Activated CD8-positive, alpha-beta memory T cell treated with anti-CD3 and anti-CD28 coated beads, Interleukin-2, amount 50 U/mL, for 24 hours (primary cell): ENCODE data around the gene RRP1B.

Experiments used
- DNase-seq: peaks from one replicate; pipeline ENCODE4 v3.0.0-alpha.2; 2020; ENCODE audit errors: extremely low read depth

Gene RRP1B

DNA sequence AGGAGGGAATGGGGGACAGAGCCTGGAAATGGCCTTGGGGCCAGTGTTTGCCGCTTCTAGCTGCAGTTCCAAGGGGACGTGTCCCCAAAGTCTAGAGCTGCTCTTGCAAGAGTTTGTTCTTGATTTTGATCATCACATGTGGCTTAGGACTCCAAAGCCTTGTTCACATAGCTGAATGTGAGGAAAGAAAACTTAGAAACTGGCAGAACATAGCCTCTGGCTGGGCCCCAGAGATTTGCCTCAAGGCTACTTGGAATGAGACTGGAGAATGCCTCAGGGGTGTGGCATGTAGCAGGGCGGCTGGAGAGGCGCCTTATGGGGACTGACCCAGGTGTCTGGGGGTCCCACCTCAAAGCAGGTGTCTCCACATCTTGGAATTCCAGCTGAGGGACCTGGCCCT lies 61.8 kb downstream of the RRP1B start:
- DNase-seq = no peak

DNA sequence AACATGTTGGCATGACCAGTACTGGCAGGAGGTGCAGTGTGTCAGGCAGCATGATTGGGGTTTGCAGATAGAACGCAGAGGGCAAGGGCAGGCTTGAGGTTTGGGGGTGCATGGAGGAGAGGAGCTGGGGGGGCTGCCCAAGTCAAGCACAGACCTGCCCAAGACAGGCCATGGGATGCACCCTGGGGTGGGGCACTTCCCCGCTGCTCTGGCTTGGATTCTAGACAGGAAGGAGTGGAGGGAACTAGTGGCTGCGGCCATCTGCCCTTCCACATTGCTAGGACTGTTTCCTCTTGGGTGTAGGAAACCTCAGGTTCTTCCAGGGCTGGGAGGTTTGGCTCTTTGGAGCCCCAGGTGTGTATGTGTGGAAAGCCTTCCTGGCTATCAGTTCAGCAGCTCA lies 62.6 kb downstream of the RRP1B start:
- no peak for DNase-seq

DNA sequence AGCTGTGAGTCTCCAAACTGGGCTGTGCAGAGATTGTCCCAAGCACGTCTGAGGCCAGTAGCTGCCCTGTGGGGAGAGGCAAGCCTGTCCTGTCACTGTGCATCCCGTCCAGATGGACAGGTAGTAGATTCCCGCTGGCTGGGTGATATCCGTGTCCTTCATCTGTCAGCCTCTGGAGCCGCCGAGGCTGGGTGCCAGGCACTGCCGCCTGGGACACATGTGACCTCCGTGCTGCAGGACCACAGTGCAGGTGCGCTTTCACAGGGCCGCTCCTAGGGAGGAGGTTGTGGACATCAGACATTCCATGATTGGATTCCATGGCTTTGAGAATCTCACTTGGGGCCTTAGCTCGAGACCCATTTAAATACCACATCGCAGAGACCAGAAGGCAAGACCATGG lies 64.3 kb downstream of the RRP1B start:
- DNase-seq = no peak

DNA sequence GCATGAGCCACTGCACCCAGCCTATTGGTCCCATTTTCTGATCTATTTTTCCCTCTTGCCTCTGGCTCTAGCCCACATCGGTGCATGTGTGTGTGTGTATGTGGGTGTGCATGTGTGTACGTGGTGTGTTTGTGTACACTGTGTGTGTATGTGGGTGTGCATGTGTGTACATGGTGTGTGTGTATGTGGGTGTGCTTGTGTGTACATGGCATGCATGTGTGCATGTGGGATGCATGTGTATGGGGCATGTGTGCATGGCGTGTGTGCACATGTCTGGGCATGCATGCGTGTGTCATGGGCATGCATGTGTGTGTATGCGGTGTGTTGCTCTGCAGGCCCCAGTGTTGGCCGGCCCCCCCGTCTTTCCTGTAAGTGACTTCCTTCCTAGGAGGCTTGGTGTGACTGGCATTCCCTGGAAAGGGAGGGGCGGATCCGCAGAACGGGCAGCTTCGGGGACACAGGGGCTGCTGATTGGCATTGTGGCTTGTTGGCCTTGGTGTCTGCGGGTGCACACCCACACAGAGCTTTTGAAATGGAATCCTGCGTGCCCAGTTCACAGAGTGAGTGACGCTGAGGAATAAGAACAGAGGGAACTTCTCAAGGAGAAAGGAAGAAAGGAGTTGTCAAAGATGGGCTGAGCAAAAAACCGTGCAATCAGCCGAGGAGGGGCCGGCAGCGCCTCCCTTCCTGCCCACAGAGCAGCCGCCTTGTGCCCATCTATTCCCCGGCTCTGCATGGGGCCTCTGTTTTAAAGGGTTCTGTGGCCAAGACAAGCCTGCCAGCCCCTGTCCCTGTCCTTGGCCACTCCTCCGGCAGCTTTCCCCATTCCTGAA lies 67.5 kb downstream of the RRP1B start:
- no peak for DNase-seq

DNA sequence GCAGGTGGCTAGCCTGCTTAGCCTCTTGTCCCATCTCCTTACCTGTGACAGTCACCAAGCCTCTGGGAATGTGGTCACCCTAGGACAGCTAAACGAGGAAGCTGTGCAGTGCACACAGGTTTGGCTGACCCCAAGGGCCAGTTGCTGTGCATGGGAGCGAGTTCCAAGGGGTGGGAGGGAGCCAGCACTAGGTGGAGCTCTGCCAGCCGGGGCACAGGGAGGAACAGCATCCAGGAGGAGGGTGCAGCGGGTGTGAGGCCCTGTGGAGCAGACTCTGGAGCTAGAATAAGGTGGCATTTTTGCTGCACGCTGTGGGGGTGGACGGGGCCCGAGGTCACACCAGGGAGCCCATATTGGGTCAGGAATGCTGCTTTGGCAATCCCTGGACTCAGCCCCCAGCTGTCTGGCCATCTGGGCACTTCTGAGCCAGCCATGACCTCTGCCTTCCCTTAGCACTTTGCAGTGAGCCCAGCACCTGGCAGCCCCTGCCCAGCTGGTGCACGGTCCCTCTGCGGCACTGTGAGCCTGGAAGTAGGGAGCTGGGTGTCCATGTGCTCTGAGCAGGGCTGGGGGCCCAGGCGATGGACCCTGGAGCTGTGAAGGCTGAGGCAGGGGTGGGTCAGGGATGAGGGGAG lies 68.3 kb downstream of the RRP1B start:
- DNase-seq = no peak

DNA sequence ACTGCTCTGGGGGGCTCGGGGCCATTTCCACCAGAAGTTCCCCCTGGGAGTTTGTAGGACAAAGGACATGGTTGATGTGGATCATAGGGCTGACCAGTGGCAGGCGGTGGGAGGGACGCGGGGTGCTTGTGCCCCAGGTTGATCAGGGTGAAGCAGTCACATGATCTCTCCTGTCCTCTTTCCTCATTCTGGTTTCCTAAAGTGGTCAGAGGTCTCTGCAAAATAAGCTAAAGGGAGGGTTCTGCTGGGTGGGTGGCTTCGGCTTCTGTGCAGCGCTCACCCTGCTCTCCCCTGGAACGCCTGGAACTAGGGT lies 68.8 kb downstream of the RRP1B start:
- DNase-seq = no peak

DNA sequence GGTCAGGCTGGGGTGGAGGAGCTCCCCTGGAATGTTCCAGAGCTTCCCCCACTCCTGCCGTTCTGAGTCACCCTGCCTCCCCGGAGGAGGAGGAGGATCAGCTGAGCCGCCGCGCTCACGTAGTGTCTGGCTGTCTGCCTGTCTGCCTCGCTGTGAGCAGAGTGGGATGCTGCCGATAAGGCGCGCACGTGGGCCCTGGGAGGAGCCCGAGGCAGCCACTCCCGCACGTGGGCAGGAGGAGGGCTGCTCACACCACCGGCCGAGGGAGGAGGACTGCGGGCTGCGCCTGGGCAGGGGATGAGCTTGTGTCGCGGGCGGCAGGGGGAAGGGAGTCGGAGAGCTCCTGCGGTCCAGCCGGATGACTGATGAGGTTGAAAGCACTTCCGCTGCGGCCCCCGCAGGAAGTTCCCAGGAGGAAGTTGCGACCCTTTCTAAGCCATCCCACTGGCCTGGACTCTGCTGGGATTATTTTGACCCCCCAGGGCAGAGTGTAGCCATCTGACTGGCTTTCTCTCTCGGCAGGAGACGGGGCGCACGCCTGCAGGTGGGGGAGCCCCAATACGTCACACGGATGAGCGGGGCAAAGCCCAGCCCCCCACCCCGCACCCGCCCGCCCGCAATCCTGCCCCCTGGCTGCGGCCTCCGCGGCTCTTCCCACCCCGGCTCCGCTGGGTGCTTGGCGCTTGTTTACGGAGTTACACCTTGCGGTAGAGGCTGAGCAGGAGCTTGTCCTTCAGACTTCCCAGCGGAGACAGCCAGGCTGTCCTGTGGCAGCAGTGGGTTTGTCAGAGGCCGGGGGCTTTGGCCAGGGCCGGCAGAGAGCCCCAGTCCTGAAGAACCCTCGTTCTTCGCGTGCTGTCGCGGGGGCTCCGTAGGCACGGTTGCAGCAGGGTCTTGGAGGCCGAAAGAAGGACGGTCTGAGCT lies 69.4 kb downstream of the RRP1B start:
- peak; percentile 68 for DNase-seq

DNA sequence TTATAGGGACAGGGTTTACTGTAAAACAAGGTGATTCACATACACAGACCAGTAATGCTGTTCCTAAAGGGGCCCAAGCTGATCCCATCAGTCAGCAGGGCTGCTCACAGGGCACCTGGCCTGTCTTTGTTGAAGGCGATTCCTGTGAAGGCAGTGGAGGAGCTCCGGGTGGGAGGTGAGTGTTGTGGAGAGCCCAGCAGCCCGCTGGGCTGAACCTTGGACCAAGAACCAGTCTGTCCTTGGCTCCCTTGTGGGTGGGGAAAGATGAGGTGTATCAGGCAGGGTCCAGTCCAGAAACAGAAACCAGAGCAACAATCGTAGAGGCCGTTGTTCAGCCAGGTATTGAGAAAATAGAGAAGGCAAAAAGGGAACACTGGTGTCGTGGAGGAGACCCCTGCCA lies 72.1 kb downstream of the RRP1B start:
- DNase-seq = no peak

DNA sequence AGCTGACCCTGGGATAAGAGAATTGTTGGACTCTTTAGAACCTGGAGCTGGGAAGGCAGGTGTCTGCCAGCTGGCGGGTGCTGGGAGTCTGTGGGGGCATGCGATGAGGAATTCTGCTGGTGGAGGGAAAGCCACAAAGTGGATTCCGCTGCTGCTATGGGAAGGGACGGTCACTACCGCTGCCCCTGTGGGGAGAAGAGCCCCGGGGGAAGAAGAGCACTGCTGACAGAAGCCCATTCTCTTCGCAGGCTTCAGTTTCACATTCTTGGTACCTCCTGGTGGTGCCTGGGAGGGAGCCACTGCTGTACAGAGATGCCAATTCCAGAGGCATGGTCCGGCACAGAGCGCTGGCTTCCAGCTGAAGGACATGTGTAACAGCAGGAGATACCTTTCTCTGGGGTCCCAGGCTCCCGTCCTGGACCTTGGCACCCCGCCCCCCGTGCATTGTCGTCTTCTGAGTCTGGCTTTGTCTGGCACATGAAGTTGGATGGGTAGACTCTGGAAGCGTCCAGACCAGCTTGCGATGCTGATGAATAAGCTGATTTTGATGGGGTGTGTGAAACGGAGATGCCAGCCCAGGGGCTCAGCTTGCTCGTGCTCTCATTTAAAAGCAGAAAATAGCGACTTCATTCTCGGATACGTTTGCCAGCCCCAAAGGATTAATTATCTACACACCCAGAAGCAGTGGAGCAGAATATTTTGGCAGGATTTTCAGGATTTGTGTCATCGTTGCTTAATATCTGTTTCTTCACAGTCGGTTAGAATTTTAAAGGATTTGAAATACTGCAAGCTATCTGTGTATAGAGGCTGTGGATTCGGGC lies 72.7 kb downstream of the RRP1B start:
- no peak for DNase-seq

DNA sequence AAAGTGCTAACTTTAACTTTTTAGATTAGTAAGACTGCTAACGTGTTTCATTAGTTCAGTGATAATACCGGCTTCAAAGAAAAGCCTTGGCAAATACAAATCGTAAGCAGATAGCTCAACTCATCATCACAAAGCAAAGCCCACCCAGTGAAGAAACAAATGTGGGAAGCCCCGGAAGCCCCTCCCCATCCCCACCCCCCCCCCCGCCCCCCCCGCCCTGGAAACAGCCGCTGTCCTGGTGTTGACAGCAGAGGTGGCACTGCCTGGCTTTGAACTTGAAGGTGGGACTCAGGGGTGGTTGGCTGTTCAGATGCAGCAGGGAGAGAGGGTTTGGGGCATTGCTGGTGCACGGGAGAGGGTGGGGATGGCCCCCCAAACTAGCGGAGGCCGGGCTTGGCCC lies 73.7 kb downstream of the RRP1B start:
- DNase-seq = no peak

DNA sequence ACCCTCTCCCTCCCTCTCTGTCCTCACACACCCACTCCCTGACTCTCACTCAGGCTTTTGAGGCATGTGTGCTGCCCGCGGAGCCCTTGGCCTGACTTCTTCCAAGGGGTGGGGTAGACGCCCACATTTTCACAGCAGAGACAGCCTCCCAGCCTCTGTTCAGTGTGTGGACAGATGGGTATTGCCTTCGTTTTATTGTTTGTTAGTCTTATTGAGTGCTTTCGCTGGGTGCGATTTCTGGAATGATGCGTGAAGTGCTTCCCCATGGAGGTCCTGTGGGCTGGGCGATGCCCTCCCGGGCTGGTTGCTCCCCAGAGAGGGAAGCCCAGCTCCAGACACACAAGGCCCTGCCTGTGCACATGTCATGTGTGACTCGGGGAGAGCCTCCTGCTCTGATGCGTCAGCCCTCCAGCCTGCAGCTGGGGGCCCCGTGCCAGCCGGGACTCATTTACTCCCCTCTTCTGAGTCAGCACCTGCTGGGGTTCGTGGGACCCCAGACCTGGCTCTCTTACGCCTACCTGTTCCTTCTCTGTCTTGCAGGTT lies 74.2 kb downstream of the RRP1B start:
- DNase-seq = no peak

DNA sequence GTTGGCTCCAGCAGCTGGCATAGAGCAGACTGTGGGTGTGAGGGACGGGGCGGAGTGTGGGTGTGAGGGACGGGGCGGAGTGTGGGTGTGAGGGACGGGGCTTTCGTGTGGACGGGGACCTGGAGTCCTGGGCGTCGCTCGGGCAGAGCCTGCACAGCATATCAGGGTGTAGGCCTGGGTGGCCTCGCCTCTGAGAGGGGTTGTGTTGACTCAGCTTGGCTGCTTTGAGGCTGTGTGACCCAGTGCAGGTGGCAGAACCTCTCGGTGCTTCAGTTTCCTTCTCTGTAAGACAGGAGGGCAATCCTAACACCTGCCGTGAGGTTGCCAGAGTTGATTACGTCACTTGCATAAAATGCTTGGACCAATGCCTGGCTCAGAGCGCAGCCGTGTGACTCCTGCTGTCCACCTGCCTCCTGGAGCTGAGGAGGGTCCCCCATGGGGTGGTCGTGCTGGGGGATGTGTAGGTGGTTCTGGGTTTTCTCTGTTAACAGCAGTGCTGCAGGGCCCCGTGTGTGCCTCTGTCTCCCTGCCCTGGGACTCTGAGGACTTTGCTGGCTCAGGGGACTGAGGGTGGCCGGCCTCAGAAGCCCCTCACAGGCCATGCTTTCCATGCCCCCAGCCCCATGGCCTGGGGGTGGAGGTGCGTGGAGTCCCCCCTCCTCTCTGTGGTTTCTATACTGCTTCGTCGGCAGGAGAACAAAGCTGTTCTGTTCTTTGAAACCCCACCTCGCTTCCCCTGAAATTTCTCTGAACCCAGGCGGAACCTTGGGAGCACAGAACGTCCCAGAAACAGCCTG lies 75.0 kb downstream of the RRP1B start:
- no peak for DNase-seq

DNA sequence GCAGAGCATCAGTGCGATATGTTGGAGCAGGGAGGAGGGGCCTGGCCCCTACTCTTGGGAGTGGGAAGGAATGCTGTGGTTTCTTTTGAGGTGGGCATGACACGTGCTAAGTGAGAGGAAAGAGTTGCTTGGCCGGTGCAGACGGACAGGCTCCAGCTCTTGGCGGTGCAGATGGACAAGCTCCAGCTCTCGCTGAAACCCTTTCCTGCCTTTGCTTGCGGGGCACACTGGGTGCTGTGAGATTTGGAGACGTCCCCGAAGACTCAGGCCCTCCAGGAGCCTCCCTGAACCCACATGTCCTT lies 75.5 kb downstream of the RRP1B start:
- DNase-seq = no peak

DNA sequence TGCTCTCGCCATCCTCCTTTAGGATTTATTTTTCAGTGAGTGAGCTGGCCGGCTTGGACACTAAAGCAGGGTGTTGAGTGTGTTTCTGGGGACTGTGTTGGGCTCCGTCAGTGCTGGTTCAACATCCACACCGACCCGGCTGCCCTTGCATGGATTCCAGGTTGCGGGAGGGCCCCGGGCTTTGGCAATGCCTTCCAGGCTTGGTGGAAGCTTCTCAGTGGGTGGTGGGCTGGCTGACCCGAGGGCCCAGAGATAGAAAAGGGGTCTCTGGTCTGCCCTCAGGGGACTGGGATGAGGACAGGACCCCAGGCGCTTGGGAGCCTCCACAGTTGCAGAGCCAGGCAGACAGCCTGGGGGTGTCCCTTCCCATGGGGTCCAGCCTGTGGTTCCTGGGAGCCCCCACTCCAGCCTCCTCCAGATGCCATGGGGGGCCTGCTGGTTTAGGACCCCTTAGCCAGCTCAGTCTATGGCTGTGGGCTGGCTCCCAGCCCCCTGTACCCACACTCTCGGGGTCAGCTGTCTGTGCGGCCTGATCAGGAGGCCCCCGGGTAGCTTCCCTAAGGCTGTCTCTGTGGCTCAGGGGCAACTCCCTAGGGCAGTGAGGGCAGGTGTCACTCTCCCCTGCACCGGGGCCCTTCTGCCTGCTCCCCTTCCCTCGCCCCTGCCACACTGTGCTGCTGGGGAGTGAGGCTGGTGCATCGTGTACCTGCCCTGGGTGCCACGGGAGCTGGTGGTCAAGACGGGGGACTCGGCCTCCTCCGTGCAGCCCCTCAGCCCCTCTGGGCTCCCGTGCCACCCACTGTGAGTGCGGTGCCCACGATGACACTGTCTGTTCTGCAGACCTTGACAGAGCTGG lies 76.1 kb downstream of the RRP1B start:
- no peak for DNase-seq

DNA sequence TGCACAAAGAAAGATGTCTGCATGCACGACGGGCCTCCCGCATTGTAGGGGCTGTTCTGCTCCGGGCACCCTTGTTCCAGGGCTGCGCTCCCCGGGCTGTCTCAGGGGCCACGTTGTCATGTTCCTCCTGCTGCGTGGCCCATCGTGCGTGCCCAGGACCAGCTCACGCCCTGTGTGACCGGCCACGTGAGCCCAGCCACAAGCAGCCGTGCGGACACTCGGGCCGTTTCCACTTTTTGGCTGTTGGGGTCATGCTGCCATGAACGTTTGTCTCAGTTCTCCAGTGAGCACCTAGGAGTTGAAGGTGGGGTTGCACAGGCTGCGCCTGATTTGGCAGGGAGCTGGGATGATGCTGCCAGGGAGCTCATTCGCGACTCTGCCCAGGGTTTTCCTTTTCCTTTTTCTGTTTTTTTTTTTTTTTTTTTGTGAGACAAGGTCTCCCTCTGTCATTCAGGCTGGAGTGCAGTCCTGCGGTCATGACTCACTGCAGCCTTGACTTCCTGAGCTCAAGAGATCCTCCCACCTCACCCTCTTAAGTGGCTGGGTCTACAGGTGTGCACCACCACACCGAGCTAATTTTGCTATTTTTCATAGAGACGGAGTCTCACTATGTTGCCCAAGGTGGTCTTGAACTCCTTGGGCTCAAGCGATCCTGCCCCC lies 77.0 kb downstream of the RRP1B start:
- DNase-seq = no peak

DNA sequence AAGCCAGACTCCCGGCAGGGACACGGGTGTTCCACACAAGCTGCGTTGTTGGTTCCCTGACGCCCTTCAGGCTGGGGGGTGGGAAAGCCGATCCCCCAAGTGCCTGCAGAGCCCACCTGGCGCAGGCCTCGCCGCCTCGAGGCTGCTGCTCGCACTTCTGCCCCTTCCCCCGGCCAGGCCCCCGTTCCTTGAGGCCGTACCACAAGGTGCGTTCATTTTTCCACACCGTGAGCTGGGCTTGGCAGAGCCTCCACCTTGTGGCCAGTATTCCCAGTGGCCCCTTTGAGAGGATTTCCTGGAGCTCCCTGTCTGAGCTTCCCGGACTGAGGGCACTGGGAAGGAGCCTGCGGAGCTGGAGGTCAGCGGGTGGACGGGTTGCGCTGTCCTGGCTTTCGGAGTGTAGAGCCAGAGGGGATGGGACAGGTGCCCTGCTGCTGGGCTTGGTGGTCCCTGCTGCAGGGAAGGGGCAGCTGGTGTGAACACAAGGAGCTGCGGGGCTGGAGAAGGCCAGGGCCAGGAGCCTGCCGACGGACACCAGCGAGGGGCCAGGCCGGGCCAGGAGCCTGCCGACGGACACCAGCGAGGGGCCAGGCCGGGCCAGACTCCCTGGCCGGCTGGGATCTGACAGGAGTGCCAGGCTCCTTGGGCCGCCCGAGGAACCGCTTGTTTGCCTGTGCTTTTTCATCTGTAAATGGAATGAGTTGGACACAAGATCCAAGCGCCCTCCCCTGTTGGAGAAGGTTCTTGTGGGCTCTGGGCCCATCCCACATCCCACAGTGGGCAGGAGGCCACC lies 78.0 kb downstream of the RRP1B start:
- DNase-seq = no peak

DNA sequence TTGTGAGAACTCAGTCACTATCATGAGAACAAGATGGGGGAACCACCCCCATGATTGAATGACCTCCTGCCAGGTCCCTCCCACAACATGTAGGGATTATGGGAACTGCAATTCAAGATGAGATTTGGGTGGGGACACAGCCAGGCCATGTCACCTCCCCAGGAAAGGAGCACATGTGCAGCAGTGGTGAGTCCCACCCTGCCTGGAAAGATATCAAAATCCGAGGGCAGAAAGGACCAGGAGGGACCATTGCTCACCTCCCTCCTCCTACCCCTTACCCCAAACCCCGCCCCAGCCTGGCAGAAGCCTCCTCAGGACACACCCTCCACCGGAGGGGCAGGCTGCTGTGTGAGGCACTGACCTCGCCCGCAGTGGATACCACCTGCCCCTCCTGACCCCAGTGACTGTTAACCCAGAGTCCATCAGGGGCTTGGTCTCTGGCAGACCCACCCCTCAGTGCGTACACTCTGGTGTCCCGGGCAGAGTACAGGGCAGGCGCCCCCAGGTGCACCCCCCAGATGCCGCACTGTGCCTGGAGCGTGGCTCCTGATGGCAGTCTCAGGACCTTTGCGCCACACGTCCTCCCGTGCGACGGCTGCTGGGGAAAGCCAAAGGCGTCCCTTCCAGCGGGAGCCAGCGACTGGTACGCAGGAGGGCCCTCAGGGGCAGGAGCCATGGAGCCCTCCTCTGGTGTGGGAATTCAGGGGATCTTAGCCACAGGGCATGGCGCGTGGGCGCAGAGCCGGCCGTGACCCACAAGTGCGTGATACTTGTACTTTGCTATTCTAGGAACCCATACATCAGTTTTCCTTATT lies 80.5 kb downstream of the RRP1B start:
- DNase-seq = no peak
